ENCODE results near the gene RBFOX2.

RBFOX2 gene

DNA sequence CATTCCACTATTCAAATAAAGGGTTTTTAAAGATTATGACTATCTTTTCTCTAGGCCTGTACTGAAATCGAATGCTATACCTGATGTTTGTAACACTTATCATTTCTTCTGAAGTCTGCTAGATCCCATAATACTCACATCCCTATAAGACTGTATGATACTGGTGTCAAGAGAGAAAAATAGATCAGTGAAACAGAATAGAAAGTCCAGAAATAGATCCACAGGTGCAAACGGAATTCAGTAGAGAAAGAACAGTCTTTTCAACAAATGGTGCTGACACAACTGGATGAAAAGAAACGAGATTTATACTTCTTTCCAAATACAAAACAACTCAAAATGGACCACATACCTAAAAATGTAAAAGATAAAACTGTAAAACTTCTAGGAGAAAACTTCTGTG lies 167.8 kb downstream of the RBFOX2 start:
- DNase-seq: no peak

DNA sequence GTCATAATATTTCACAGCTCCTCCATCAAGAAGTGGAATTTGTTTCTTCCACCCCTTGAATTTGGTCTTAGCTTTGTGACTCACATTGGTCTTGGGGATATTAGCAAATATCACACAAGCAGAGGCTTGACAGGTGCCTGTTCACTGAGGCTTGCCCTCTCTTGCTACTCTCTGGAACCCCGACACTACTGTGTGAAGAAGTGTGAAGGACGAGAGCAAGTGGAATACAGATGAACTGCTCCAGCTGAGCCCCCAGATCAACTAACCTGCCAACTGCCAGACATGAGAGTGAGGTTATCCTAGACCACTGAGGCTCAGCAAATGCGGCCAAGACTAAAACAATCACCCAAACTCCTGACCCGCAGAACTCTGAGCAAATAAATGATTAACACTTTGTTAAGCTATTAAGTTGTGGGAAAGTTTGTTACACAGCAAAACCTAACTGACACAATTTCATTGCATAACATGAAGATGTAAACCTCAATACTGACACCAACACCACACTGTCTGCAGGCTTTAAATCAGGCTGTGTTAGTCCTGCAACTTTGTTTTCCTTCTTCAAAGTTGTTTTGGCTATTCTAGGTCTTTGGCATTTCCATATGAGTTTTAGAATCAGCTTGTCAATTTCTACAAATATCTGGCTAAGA lies 168.4 kb downstream of the RBFOX2 start:
- DNase-seq: no peak

GRCh38 chr22:35854334-35854733 lies 174.3 kb downstream of the RBFOX2 start:
- no peak for DNase-seq

DNA sequence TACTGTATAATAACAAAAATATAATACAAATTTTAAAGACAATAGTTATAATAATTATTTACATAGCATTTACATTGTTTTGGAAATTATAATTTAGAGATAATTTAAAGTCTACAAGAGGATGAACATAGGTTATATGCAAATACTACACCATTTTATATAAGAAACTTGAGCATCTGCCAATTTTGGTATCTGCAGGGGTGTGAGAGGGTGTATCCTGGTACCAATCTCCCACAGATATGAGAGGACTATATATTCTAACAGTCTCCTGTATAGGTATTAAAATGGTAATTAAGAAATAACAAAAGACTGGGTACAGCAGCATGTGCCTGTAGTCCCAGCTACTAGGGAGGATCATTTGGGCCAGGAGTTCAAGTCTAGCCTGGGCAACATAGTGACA lies 176.5 kb downstream of the RBFOX2 start:
- DNase-seq: no peak

- no peak for DNase-seq
Measured at GRCh38 chr22:35850831-35851230, 177.8 kb downstream of the RBFOX2 start.

- DNase-seq: no peak
Measured at GRCh38 chr22:35846804-35847203, 181.8 kb downstream of the RBFOX2 start.

GRCh38 chr22:35844886-35845285 lies 183.7 kb downstream of the RBFOX2 start:
- no peak for DNase-seq

DNA sequence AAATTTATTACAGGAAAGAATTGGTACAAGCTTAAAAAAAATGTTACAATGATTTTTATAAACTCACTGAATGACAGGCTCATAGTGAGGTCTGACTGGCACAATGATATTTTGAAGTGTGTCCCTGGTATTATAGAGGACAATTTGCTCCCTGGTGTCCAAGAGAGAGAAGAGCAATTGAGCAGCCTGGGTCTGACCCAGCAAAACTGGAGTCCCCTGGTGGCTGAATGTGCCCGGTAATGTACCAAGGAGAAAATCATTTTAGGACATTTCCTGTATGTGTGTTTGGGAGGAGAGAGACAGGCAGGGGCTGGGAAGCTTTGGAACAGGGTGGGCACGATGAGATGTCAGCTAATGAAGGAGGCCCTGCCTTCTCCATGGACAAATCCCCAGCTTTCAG lies 185.7 kb downstream of the RBFOX2 start:
- DNase-seq: no peak

- no peak for DNase-seq
Measured at GRCh38 chr22:35842519-35842913, 186.1 kb downstream of the RBFOX2 start.

GRCh38 chr22:35841907-35842518 lies 186.6 kb downstream of the RBFOX2 start:
- no peak for DNase-seq

- peak; percentile 3 for DNase-seq
Measured at GRCh38 chr22:35840302-35840739, 188.3 kb downstream of the RBFOX2 start.

GRCh38 chr22:35839841-35840301 lies 188.8 kb downstream of the RBFOX2 start:
- no peak for DNase-seq

DNA sequence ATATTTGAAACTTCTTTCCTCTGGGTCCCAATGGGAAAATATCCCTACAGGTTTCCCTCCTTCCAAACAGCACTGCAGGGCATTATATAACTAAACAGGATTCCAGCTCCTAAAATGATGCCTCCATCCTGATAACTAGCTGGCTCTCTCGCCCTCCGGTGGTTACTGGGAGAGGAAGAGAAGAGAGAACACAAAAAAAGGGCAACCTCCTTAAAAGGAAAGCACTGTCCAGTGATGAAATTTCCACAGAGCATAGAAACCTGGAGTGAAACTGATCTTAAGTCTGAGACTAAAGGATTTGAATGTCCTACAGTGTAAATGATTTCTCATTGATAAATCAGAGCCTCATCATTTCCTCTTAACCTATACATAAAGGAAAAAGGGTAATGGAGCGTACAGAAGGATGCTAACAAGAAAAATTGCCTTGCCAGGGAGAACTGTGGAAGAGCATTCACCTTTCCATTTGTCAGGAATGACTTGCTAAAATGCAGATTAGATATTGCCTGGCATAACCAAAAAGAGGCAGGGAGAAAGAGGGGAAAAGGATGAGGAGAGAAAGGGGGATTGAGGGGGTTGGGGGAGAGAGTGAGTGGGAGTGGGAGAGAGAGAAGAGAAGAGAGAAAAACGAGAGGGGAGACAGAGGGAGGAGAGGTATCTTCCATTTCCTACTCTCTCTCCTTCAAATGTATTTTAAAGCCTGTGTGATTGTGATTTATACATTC lies 189.6 kb downstream of the RBFOX2 start:
- DNase-seq: no peak

DNA sequence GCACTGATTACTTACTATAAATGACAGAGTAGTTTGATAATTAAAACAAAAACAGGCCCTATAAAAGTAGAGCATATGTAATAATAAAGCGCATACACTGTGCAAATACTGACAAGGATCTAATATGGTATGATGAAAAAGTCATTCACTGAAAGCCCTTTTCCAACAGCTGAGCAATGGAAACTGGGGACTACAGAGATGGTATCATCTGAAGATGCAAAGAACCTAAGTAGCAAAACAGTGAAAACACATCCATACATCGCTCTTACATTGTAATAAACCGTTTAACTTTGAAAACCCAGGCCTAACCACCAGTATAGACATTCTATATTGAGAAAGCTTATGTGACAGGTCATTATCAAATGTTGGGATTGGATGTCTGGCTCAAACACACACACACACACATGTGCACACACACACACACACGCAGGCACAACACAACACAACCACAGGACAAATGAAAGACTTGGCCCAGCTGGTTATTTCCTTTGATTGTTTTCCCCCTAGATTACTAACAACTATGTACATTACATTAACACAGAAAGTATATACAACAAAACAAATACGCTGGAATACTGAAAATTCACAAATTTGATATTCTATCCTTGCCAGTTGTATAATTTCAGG lies 191.4 kb downstream of the RBFOX2 start:
- DNase-seq: no peak

DNA sequence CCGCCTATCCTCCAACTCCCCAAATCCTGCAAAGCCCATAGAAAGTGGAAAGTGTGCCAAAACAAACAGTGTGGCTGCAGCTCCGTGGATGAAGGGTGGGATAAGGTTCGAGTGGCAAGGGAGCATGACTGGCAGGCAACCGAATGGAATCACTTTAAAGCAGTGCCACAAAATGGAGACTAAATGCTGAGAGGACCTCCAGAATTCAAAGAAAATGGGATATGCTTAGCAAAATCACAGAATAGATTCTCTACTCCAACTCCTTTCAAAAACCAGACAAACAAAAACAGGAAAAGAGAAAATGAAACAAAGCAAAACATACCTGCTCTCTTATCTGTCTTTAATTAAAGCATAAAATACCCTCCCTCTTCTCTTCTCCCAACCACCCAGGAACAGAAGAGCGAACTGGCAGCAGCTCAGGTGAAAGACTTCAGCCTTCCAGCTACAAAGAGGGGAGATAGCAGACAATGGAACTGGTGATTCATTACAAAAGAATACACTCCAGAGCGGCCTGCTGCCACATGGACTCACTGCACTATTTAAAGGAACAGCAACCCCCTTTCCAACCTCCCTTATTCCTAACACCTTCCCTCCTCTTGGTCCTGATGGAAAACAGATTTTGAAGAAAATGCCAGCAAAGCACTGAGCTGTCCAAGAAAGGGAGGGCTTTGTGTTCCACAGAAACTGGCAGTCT lies 192.5 kb downstream of the RBFOX2 start:
- DNase-seq: no peak

- DNase-seq: no peak
Measured at GRCh38 chr22:35835267-35835997, 193.2 kb downstream of the RBFOX2 start.

GRCh38 chr22:35834061-35834460 lies 194.6 kb downstream of the RBFOX2 start:
- DNase-seq: no peak

GRCh38 chr22:35830305-35830704 lies 198.3 kb downstream of the RBFOX2 start:
- no peak for DNase-seq

GRCh38 chr22:35824256-35824655 lies 204.4 kb downstream of the RBFOX2 start:
- DNase-seq: no peak

DNA sequence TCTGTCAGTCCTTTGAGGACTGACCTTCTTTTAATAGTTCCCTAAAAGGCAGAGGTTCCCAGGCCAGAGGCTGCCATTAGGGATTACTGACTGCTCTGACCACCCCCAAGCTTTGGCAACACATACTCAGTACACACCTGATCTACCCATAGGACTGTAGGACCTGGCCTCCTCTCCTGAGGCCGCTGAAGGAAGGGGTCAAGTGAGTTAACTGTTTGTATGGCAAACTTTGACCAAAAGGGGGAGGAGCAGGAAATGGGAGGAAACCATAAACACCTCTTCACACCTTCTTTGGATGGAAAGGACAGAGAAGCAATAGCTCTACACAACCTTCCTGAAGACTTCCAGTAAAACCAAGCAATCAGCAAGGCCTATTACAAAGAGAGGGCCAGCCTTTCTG lies 207.0 kb downstream of the RBFOX2 start:
- DNase-seq: no peak

GRCh38 chr22:35819421-35819820 lies 209.2 kb downstream of the RBFOX2 start:
- no peak for DNase-seq

- no peak for DNase-seq
Measured at GRCh38 chr22:35818897-35819296, 209.7 kb downstream of the RBFOX2 start.

Measured in CD4-positive, alpha-beta T cell treated with Interferon gamma for 1 hour (primary cell).